ENCODE measurements around the gene BCL2. TPM values are rescaled to one million over a fixed set of nuclear protein-coding genes. Genes with fewer than 3 reads are reported as not detected.
A peak's percentile ranks its signal among the peaks of the same experiment; 100 is the strongest.

The BCL2 gene
- total RNA-seq, 2 donors from 2014 or later = 98.3 to 133 TPM

- Mint-ChIP-seq H3K9me3 (peaks cover 0 to 1% of the 10 kb centered on the region in 2 donors), H3K27ac (no peak overlapping the region), H3K36me3 (ENCODE audit: insufficient read depth in 2 of 2) (no peaks in the 10 kb centered on the region), H3K27me3 (ENCODE audit: low read depth) (peaks cover 8% of the 10 kb centered on the region), H3K4me1 (ENCODE audit: low read depth) (peaks cover 10% of the 10 kb centered on the region), H3K4me3 (no peak overlapping the region)
- ATAC-seq (replicated peaks in 1 of 2) = no peak
- DNase-seq = no peak
Measured at GRCh38 chr18:63087421-63088230, 231.9 kb downstream of the BCL2 start.

DNA sequence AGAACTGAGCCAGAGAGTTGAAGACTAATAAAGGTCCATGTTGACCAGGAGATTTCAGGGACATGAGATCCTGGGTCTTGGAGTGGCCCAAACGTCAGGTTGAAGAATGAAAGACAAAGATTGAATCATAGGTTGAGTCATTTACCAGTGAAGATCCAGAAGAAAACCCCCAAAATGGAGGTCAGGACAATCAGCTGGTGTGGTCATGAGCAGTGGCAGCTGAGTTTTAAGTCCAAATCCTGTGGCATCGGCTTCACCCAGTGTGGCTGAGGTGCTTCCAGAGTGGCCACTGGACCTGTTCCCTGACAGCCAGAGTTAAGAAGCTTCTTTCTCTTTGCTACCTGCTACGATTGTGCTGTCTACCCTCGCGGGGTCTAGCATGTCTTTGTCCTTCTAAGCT lies 234.0 kb downstream of the BCL2 start:
- ATAC-seq (replicated peaks in 1 of 2) = peak in 1 of 2 donors; percentile 42

GRCh38 chr18:63084219-63084618 lies 235.3 kb downstream of the BCL2 start:
- Mint-ChIP-seq H3K27ac (no peak overlapping the region), H3K27me3 (ENCODE audit: low read depth) (peaks cover 8% of the 10 kb centered on the region), H3K4me3 (no peak overlapping the region), H3K4me1 (ENCODE audit: low read depth) (peaks cover 10% of the 10 kb centered on the region), H3K9me3 (peaks cover 5 to 9% of the 10 kb centered on the region in 2 donors), H3K36me3 (ENCODE audit: insufficient read depth in 2 of 2) (peaks cover 5 to 6% of the 10 kb centered on the region in 2 donors)
- DNase-seq = no peak
- ATAC-seq (replicated peaks in 1 of 2) = no peak

More for the DNA sequence above, 234.0 kb downstream of the BCL2 start:
- Mint-ChIP-seq H3K27me3 (ENCODE audit: low read depth) (peaks cover 8% of the 10 kb centered on the region), H3K9me3 (peaks cover 1 to 3% of the 10 kb centered on the region in 2 donors), H3K4me1 (ENCODE audit: low read depth) (peaks cover 10% of the 10 kb centered on the region), H3K36me3 (ENCODE audit: insufficient read depth in 2 of 2) (peaks cover 0 to 2% of the 10 kb centered on the region in 2 donors), H3K27ac (no peak overlapping the region), H3K4me3 (no peak overlapping the region)
- no peak for DNase-seq

GRCh38 chr18:63083555-63083954 lies 236.0 kb downstream of the BCL2 start:
- peaks cover 8% of the 10 kb centered on the region for H3K27me3 Mint-ChIP-seq (ENCODE audit: low read depth)
- H3K4me3 Mint-ChIP-seq = no peak overlapping the region
- peaks cover 5 to 6% of the 10 kb centered on the region in 2 donors for H3K36me3 Mint-ChIP-seq (ENCODE audit: insufficient read depth in 2 of 2)
- peaks cover 10% of the 10 kb centered on the region for H3K4me1 Mint-ChIP-seq (ENCODE audit: low read depth)
- ATAC-seq (replicated peaks in 1 of 2) = no peak
- H3K27ac Mint-ChIP-seq = no peak overlapping the region
- peaks cover 5 to 10% of the 10 kb centered on the region in 2 donors for H3K9me3 Mint-ChIP-seq
- DNase-seq = no peak

GRCh38 chr18:63083020-63083531 lies 236.5 kb downstream of the BCL2 start:
- Mint-ChIP-seq H3K9me3 (peaks cover 5 to 10% of the 10 kb centered on the region in 2 donors), H3K4me3 (no peak overlapping the region), H3K27me3 (ENCODE audit: low read depth) (peaks cover 5% of the 10 kb centered on the region), H3K36me3 (ENCODE audit: insufficient read depth in 2 of 2) (peaks cover 5 to 6% of the 10 kb centered on the region in 2 donors), H3K4me1 (ENCODE audit: low read depth) (peaks cover 10% of the 10 kb centered on the region), H3K27ac (no peak overlapping the region)
- ATAC-seq (replicated peaks in 1 of 2) (peak in 1 of 2 donors; percentile 21), DNase-seq (no peak)

GRCh38 chr18:63082366-63083019 lies 237.1 kb downstream of the BCL2 start:
- H3K9me3 Mint-ChIP-seq = peaks cover 5 to 10% of the 10 kb centered on the region in 2 donors
- no peaks in the 10 kb centered on the region for H3K27me3 Mint-ChIP-seq (ENCODE audit: low read depth)
- H3K36me3 Mint-ChIP-seq (ENCODE audit: insufficient read depth in 2 of 2) = peaks cover 5 to 6% of the 10 kb centered on the region in 2 donors
- ATAC-seq (replicated peaks in 1 of 2) (no peak), DNase-seq (no peak)
- no peak overlapping the region for H3K27ac Mint-ChIP-seq
- H3K4me3 Mint-ChIP-seq = no peak overlapping the region
- peaks cover 10% of the 10 kb centered on the region for H3K4me1 Mint-ChIP-seq (ENCODE audit: low read depth)

GRCh38 chr18:63079114-63079513 lies 240.5 kb downstream of the BCL2 start:
- DNase-seq = no peak
- ATAC-seq (replicated peaks in 1 of 2) = peak; percentile 59 to 70
- Mint-ChIP-seq H3K4me1 (ENCODE audit: low read depth) (peaks cover 17% of the 10 kb centered on the region), H3K4me3 (no peak overlapping the region), H3K9me3 (peaks cover 5 to 10% of the 10 kb centered on the region in 2 donors), H3K27ac (no peak overlapping the region), H3K36me3 (ENCODE audit: insufficient read depth in 2 of 2) (peaks cover 5 to 6% of the 10 kb centered on the region in 2 donors), H3K27me3 (ENCODE audit: low read depth) (no peaks in the 10 kb centered on the region)

- H3K27me3 Mint-ChIP-seq (ENCODE audit: low read depth) = no peaks in the 10 kb centered on the region
- ATAC-seq (replicated peaks in 1 of 2) (peak; percentile 30 to 64), DNase-seq (no peak)
- H3K9me3 Mint-ChIP-seq = peaks cover 5 to 10% of the 10 kb centered on the region in 2 donors
- H3K4me1 Mint-ChIP-seq (ENCODE audit: low read depth) = peaks cover 15% of the 10 kb centered on the region
- peaks cover 5 to 6% of the 10 kb centered on the region in 2 donors for H3K36me3 Mint-ChIP-seq (ENCODE audit: insufficient read depth in 2 of 2)
- peak overlapping the region in 1 of 2 donors; percentile 26 for H3K4me3 Mint-ChIP-seq
- no peak overlapping the region for H3K27ac Mint-ChIP-seq
Measured at GRCh38 chr18:63078471-63078870, 241.1 kb downstream of the BCL2 start.

- peaks cover 3% of the 10 kb centered on the region in 2 donors for H3K36me3 Mint-ChIP-seq (ENCODE audit: insufficient read depth in 2 of 2)
- H3K4me1 Mint-ChIP-seq (ENCODE audit: low read depth) = peaks cover 13% of the 10 kb centered on the region
- H3K27ac Mint-ChIP-seq = peak overlapping the region; percentile 5
Measured at GRCh38 chr18:63074981-63075404, 244.6 kb downstream of the BCL2 start.

DNA sequence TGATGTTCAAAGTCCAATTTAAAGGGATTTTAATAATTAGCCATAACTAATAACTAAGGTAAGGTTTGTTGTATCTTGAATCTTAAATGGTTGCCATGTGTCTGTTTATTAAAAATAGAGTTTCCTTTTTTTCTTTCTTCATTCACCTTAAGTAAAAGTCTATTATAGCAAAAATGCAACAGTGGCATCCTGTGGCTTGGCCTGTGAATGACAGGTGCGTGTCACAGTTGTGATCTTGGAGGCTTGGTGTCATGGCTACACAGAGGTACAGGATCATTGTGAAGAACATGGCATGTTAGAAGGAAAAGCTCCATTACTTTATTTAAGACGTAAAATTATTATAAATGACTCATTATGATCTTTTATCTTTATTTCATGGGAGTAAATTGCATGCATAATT lies 246.1 kb downstream of the BCL2 start:
- Mint-ChIP-seq H3K4me3 (no peak overlapping the region), H3K27me3 (ENCODE audit: low read depth) (no peaks in the 10 kb centered on the region), H3K4me1 (ENCODE audit: low read depth) (peaks cover 13% of the 10 kb centered on the region), H3K9me3 (peaks cover 0 to 4% of the 10 kb centered on the region in 2 donors), H3K27ac (no peak overlapping the region), H3K36me3 (ENCODE audit: insufficient read depth in 2 of 2) (no peaks in the 10 kb centered on the region)
- peak in 1 of 2 donors; percentile 20 for DNase-seq
- ATAC-seq (replicated peaks in 1 of 2) = peak in 1 of 2 donors; percentile 47

More at GRCh38 chr18:63074981-63075404, 244.6 kb downstream of the BCL2 start:
- Mint-ChIP-seq H3K27me3 (ENCODE audit: low read depth) (no peaks in the 10 kb centered on the region), H3K4me3 (peak overlapping the region; percentile 74 to 81), H3K9me3 (peaks cover 3 to 5% of the 10 kb centered on the region in 2 donors)
- peak; percentile 82 to 88 for ATAC-seq (replicated peaks in 1 of 2)
- DNase-seq = peak; percentile 69 to 71

Other genes with a start within 250 kb of the BCL2 start
- gene KDSR, start 47.4 kb upstream of the BCL2 start, total RNA-seq = 10 to 100 TPM; 69.6 to 81.0 TPM
- 10 to 100 TPM; 70.8 to 75.5 TPM for gene VPS4B, start 102.7 kb upstream of the BCL2 start, total RNA-seq
- gene SERPINB5, start 157.2 kb upstream of the BCL2 start, total RNA-seq = not detected
- gene SERPINB12, start 222.6 kb upstream of the BCL2 start, total RNA-seq = not detected